ENCODE measurements around the gene PHOSPHO1.

GRCh38 chr17:49198211-49198610 lies 32.4 kb downstream of the PHOSPHO1 start:
- no peak for TF ChIP-seq CTCF (IDR thresholded peaks at IDR 0.05)
- no peak for TF ChIP-seq POLR2A (IDR thresholded peaks at IDR 0.05)
- no peak for TF ChIP-seq EP300 (IDR thresholded peaks at IDR 0.05)

Measured in ovary (tissue), 3 donors.